Right lobe of liver (tissue), 4 donors: ENCODE measurements around the gene LMNTD1.

Experiments used
- POLR2A ChIP-seq: fragments of 450-650 bp; IDR thresholded peaks from one replicate; pipeline ENCODE4 v1.6.1; 2017; ENCODE audit warnings: antibody characterized with exemption, mild to moderate bottlenecking
- TF ChIP-seq, protein P1 (sequence below), 4 donors: fragments of 200-600 bp in 3 of 4; fragments of 450-650 bp in 1 of 4; IDR thresholded peaks; one replicate each; pipeline versions ENCODE4 v1.5.1 to v1.8.0; 2016 to 2022; ENCODE audit warnings: antibody characterized with exemption in 4 of 4, mild to moderate bottlenecking in 2 of 4
- donor health status: DM: no; HTN: no; CAD: no.
- donor health status: DM: no; HTN: no; CAD: no.
- donor health status: DM: no; HTN: yes; CAD: no.

DNA sequence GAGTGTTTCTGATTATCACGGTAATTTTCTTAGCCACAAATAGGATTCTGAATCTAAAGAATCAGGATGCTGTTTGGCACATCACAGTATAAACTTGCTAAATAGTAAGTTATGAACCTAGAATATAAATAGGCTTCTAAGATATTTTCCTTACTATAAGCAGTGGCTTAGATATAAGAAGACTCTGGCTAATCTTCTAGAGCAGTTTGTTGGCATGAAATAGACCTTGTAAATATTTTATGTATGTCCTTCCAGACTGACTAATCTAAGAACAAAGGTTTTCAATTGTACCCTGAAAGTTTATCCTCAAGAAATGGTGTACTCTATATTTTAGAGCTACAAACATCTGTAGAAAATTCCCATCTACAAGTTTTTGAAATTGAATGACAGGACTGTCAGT is 48.3 kb downstream of the LMNTD1 start:
- TF ChIP-seq, protein P1, sequence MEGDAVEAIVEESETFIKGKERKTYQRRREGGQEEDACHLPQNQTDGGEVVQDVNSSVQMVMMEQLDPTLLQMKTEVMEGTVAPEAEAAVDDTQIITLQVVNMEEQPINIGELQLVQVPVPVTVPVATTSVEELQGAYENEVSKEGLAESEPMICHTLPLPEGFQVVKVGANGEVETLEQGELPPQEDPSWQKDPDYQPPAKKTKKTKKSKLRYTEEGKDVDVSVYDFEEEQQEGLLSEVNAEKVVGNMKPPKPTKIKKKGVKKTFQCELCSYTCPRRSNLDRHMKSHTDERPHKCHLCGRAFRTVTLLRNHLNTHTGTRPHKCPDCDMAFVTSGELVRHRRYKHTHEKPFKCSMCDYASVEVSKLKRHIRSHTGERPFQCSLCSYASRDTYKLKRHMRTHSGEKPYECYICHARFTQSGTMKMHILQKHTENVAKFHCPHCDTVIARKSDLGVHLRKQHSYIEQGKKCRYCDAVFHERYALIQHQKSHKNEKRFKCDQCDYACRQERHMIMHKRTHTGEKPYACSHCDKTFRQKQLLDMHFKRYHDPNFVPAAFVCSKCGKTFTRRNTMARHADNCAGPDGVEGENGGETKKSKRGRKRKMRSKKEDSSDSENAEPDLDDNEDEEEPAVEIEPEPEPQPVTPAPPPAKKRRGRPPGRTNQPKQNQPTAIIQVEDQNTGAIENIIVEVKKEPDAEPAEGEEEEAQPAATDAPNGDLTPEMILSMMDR (IDR thresholded peaks at IDR 0.05) = no peak
- no peak for TF ChIP-seq POLR2A
